GM18499 (cell line): ENCODE results near the gene RUNDC3A.
"Not testable (repeated sequence)": the region's sequence is repeated elsewhere in the genome, so short reads cannot be mapped to it uniquely, and the experiment has no call there.

ENCODE experiments used
- ATAC-seq: cut with Tn5 transposase; IDR thresholded peaks from one replicate; pipeline ENCODE4 v1.9.1; 2021; ENCODE audit warnings: moderate number of reproducible peaks; ENCODE audit not compliant: insufficient read depth, unreplicated experiment

RUNDC3A gene

DNA sequence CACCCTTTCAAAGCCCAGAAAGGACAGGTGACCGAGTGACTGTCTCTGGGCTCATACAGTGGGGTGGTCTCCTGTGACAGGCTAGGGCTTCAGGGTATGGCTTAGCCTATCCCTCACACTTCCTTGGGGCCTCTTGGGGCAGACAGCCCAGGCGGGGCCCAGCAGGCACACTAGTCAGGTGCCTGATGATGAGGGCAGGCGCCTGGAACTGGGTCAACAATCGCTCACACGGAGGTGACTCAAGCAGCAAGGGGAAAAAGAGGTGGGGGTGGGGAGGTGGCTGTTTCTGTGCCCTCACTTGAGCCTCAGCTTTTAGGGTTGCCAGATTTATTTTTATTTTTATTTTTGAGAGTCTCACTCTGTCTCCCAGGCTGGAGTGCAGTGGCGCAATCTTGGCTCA is 30.3 kb downstream of the RUNDC3A start:
- ATAC-seq: no peak

- not testable (repeated sequence) for ATAC-seq
These were observed 32.2 kb downstream of the RUNDC3A start for GRCh38 chr17:44340553-44340952.

- no peak for ATAC-seq
These were observed 35.3 kb downstream of the RUNDC3A start for GRCh38 chr17:44343510-44344209.

DNA sequence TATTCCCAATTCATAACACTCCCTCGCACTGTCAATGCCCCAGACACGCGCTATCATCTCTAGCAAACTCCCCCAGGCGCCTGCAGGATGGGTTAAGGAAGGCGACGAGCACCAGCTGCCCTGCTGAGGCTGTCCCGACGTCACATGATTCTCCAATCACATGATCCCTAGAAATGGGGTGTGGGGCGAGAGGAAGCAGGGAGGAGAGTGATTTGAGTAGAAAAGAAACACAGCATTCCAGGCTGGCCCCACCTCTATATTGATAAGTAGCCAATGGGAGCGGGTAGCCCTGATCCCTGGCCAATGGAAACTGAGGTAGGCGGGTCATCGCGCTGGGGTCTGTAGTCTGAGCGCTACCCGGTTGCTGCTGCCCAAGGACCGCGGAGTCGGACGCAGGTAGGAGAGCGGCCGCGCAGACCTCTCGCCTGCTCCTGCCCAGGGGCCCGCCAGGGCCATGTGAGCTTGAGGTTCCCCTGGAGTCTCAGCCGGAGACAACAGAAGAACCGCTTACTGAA is 36.6 kb downstream of the RUNDC3A start, which contains the start of gene GRN:
Gene GRN, plus strand, starts transcription at position 364 of the 515 bp plus-strand sequence. CDS start 3,863 bp downstream, outside the sequence.
- ATAC-seq: no peak

GRCh38 chr17:44345454-44346026 is 37.1 kb downstream of the RUNDC3A start:
- no peak for ATAC-seq

- no peak for ATAC-seq
These were observed 37.9 kb downstream of the RUNDC3A start for GRCh38 chr17:44346064-44346844.

- ATAC-seq: not testable (repeated sequence)
These were observed 39.0 kb downstream of the RUNDC3A start for GRCh38 chr17:44347206-44348055.

DNA sequence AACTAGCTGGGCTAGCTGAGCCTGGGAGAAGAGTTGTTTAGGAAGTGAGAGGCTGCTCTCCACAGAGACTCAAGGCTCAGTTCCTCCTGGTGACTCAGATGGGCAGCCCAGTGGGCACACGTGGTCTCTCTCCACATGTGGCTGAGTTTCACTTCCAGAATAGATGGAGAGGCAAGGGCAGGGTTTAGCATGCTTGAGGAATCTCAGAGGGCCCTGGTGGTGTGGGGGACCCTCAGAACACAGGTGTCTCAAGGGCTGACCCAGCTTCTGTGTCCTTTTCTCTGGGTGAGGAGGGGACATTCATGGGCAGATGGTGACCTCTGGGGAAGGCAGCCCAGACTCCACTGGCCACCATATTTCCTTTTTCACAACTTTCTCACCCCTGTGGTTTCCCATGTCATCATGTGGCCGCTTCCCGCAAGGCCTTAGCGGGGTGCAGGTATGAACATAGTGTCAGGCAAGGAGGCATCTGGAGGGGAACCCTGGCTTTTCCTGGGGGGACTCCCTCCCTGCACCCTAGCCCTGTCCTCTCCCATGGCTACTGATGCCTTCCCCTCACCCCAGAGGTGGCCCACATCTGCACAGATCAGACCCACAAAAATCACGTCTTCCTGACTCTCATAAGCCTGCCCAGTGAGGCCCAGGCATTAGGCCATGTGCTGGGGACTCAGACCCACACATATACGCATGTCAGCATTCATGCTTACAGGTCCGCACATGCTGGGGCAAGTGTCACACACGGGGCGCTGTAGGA is 40.0 kb downstream of the RUNDC3A start:
- no peak for ATAC-seq

- ATAC-seq: no peak
These were observed 40.6 kb downstream of the RUNDC3A start for GRCh38 chr17:44348988-44349364.

- no peak for ATAC-seq
These were observed 41.2 kb downstream of the RUNDC3A start for GRCh38 chr17:44349553-44350070.

GRCh38 chr17:44350733-44351226 is 42.4 kb downstream of the RUNDC3A start:
- no peak for ATAC-seq

- no peak for ATAC-seq
These were observed 43.1 kb downstream of the RUNDC3A start for GRCh38 chr17:44351464-44351863.

DNA sequence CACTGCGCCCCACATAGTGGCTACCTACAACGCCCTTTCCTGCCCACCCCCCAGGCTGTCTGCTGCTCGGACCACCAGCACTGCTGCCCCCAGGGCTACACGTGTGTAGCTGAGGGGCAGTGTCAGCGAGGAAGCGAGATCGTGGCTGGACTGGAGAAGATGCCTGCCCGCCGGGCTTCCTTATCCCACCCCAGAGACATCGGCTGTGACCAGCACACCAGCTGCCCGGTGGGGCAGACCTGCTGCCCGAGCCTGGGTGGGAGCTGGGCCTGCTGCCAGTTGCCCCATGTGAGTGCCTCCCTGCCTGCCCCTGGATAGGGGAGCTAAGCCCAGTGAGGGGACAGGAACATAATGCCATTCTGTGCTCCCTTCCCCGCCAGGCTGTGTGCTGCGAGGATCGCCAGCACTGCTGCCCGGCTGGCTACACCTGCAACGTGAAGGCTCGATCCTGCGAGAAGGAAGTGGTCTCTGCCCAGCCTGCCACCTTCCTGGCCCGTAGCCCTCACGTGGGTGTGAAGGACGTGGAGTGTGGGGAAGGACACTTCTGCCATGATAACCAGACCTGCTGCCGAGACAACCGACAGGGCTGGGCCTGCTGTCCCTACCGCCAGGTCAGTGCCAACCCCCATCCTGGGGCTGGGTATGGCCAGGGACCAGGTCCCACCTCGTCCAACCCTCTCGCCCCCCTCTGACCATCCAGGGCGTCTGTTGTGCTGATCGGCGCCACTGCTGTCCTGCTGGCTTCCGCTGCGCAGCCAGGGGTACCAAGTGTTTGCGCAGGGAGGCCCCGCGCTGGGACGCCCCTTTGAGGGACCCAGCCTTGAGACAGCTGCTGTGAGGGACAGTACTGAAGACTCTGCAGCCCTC is 43.8 kb downstream of the RUNDC3A start:
- no peak for ATAC-seq

DNA sequence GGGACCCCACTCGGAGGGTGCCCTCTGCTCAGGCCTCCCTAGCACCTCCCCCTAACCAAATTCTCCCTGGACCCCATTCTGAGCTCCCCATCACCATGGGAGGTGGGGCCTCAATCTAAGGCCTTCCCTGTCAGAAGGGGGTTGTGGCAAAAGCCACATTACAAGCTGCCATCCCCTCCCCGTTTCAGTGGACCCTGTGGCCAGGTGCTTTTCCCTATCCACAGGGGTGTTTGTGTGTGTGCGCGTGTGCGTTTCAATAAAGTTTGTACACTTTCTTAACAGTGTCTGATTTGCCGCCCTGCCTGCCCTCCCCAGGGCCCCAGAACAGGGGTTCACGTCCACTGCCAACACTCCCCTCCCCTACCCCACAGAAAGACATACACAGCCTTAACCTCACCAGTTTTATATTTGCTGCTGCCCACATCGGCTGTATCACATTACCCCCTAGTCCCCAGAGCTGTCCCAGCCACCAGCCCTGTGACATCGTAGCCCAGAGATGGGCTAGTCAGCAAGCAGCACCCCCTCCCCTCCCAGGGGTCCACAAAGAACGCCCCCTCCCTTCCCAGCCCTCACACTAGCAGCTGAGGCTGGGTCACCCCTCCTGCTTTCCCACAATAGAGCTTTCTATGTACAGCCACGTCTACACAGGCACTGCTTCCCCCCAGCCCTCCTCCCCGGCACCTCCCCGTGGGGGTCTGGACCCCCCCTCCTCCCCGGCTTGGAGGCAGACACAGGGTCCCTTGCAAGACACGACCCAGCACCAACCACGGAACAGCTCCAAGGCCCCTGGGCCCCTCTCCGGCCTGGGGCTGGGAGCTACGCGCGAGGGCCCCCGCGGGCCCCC is 44.6 kb downstream of the RUNDC3A start:
- ATAC-seq: no peak

DNA sequence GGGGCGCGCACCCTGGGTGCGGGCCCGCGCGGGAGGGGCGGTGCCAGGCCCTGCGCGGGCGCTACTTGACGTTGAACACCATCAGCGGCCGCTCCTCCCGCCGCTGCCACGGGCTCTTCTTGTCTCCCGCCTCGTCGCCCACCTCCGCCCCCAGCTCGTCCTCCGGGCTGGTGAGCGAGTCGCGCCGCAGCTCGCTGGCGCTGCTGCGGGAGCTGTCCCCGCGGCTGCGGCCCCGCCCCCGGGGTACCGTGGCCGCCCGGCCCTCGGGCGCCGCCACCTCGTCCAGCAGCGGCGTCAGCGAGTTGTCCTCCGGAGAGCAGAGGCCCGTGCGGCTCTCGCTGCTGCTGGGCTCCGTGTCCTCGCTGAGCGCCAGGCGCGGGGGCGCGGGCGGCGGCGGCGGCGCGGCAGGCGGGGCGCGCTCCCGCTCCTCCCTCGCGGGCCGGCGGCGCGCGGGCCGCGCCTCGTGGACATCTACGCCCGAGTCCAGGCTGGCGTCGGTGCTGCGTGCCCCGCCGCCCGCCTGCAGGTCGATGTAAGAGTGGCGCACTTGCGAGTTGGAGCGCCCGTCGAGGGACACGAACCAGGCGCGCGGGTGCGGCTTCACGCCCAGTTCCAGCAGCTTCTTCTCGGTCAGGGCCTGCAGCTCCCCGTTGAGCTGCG is 45.4 kb downstream of the RUNDC3A start:
- ATAC-seq: no peak

GRCh38 chr17:44354582-44355561 is 46.5 kb downstream of the RUNDC3A start:
- no peak for ATAC-seq
